Thyroid gland (tissue), 4 donors: Measurements from ENCODE around the gene FAM193A. TPM values are rescaled to one million over a fixed set of nuclear protein-coding genes. Genes with fewer than 3 reads are reported as not detected.
"Not testable (repeated sequence)": the region's sequence is repeated elsewhere in the genome, so short reads cannot be mapped to it uniquely, and the experiment has no call there.

ENCODE experiments used
- DNase-seq, 2 donors: peaks; one replicate each; pipeline ENCODE4 v3.0.0-alpha.2; 2019
- H3K27ac ChIP-seq, 3 donors: fragments of 200-600 bp; sonication (generic); 1 replicate in 2 of 3; 2 replicates in 1 of 3; pipeline ENCODE4 v1.5.1; 2016 to 2019; ENCODE audit warnings: mild to moderate bottlenecking in 1 of 3, moderate library complexity in 1 of 3
- H3K27me3 ChIP-seq: fragments of 200-600 bp; sonication (generic); one replicate; pipeline ENCODE4 v1.5.1; 2019
- H3K36me3 ChIP-seq, 2 donors: fragments of 200-600 bp; sonication (generic); one replicate each; pipeline ENCODE4 v1.5.1; 2016 to 2019
- H3K4me1 ChIP-seq, 2 donors: fragments of 200-600 bp; sonication (generic); one replicate each; pipeline ENCODE4 v1.5.1; 2017 to 2019
- H3K4me3 ChIP-seq, 3 donors: fragments of 200-600 bp; sonication (generic); replicated peaks in 1 of 3; 1 replicate in 2 of 3; 2 replicates in 1 of 3; pipeline ENCODE4 v1.5.1; 2016; ENCODE audit warnings: mild to moderate bottlenecking in 1 of 3
- H3K9me3 ChIP-seq: fragments of 200-600 bp; sonication (generic); one replicate; pipeline ENCODE4 v1.5.1; 2017
- CTCF ChIP-seq, 6 experiments: fragments of 200-600 bp in 3 of 6; fragments of 450-650 bp in 3 of 6; sonication (generic) in 3 of 6; IDR thresholded peaks; one replicate each; pipeline ENCODE4 v1.5.1; 2016 to 2019; ENCODE audit warnings: antibody characterized with exemption in 6 of 6, mild to moderate bottlenecking in 2 of 6, inconsistent platforms in 1 of 6, moderate library complexity in 1 of 6
- POLR2A ChIP-seq, 2 donors: fragments of 450-650 bp; IDR thresholded peaks; one replicate each; pipeline ENCODE4 v1.6.1; 2017; ENCODE audit warnings: antibody characterized with exemption in 2 of 2, mild to moderate bottlenecking in 2 of 2, moderate library complexity in 1 of 2
- WGBS, 2 donors: methylation state at CpG; one replicate each; pipeline ENCODE4 v1.1.5; 2017; 5-methylcytosine and 5-hydroxymethylcytosine counted together
- intact Hi-C: fragments of 100-400 bp; cut with DNase I; formaldehyde crosslinking; loops from one replicate; pipeline ENCODE4 v1.15.1; 2023
- total RNA-seq, 4 donors: library from RNA; depleted of rRNA; stranded (reverse); fragments of >200 nt; gene quantifications; one replicate each; pipeline ENCODE4 v1.2.3, GENCODE V29; 2016

Gene FAM193A
- total RNA-seq, 4 donors from 2014 or later = 22.4 to 36.7 (median 30.3) TPM

- Histone ChIP-seq H3K4me1 (peaks cover 4 to 8% of the 10 kb centered on the region in 2 donors), H3K27me3 (no peaks in the 10 kb centered on the region), H3K9me3 (no peaks in the 10 kb centered on the region), H3K4me3 (no peak overlapping the region), H3K36me3 (no peaks in the 10 kb centered on the region), H3K27ac (no peak overlapping the region)
- intact Hi-C loops = no loop called here
- TF ChIP-seq CTCF (IDR thresholded peaks at IDR 0.05) (no peak), POLR2A (IDR thresholded peaks at IDR 0.05) (no peak)
- WGBS, 2 donors = 81 to 85% methylated on average over 6 to 11 of the region's 11 CpGs
- DNase-seq = no peak
Observed at GRCh38 chr4:2767705-2768074, 231.2 kb downstream of the FAM193A start.

GRCh38 chr4:2768124-2768523 lies 231.7 kb downstream of the FAM193A start:
- WGBS, 2 donors = 90 to 91% methylated on average over 9 of the region's 9 CpGs
- no peak for DNase-seq
- no peak for TF ChIP-seq CTCF (IDR thresholded peaks at IDR 0.05)
- no peak for TF ChIP-seq POLR2A (IDR thresholded peaks at IDR 0.05)
- Histone ChIP-seq H3K4me1 (peaks cover 4 to 8% of the 10 kb centered on the region in 2 donors), H3K9me3 (no peaks in the 10 kb centered on the region), H3K27ac (no peak overlapping the region), H3K27me3 (no peaks in the 10 kb centered on the region), H3K36me3 (no peaks in the 10 kb centered on the region), H3K4me3 (no peak overlapping the region)
- intact Hi-C loops = no loop called here

DNA sequence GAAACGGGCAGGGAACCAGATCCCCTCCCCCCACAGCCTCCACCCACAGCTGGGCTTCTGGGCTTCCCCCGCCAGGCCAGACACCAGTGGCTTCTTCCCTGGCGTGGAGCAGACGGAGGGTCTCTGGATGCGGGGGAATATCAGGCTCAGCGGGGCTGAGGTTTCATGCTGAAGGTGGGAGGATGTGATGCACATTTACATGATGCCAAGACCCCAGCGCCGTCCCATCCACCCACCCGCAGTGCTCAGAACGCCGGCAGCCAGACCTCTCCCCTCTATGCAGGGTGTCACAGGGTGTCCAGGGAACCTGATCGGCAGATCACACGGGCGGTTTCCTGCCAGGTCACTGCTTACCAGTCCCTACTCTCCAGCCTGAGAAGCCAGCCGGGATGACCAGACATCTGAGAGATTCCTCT lies 232.5 kb downstream of the FAM193A start:
- Histone ChIP-seq H3K9me3 (no peaks in the 10 kb centered on the region), H3K27me3 (no peaks in the 10 kb centered on the region), H3K36me3 (no peaks in the 10 kb centered on the region), H3K27ac (no peak overlapping the region), H3K4me1 (peaks cover 4% of the 10 kb centered on the region in 2 donors), H3K4me3 (no peak overlapping the region)
- intact Hi-C loops = no loop called here
- 42 to 51% methylated on average over 10 to 14 of the region's 15 CpGs for WGBS, 2 donors
- no peak for DNase-seq
- no peak for TF ChIP-seq CTCF (IDR thresholded peaks at IDR 0.05)
- TF ChIP-seq POLR2A (IDR thresholded peaks at IDR 0.05) = no peak

GRCh38 chr4:2771264-2771663 lies 234.8 kb downstream of the FAM193A start:
- TF ChIP-seq POLR2A (IDR thresholded peaks at IDR 0.05) = no peak
- no peak for TF ChIP-seq CTCF (IDR thresholded peaks at IDR 0.05)
- Histone ChIP-seq H3K4me3 (no peak overlapping the region), H3K27ac (no peak overlapping the region), H3K4me1 (no peaks in the 10 kb centered on the region), H3K27me3 (no peaks in the 10 kb centered on the region), H3K9me3 (no peaks in the 10 kb centered on the region), H3K36me3 (no peaks in the 10 kb centered on the region)
- no peak for DNase-seq
- intact Hi-C loops = no loop called here
- WGBS, 2 donors = 90 to 98% methylated on average over 3 of the region's 3 CpGs

GRCh38 chr4:2780643-2781042 lies 244.2 kb downstream of the FAM193A start:
- H3K4me3 ChIP-seq, H3K27ac ChIP-seq, intact Hi-C loops, H3K9me3 ChIP-seq, DNase-seq, H3K27me3 ChIP-seq, H3K36me3 ChIP-seq, H3K4me1 ChIP-seq: not testable (repeated sequence)
- WGBS, 2 donors = 94 to 95% methylated on average over 5 of the region's 5 CpGs

GRCh38 chr4:2781911-2782310 lies 245.5 kb downstream of the FAM193A start:
- H3K36me3 ChIP-seq = no peaks in the 10 kb centered on the region
- no peaks in the 10 kb centered on the region for H3K4me1 ChIP-seq
- TF ChIP-seq POLR2A (IDR thresholded peaks at IDR 0.05) (no peak), CTCF (IDR thresholded peaks at IDR 0.05) (no peak)
- no peak overlapping the region for H3K27ac ChIP-seq
- intact Hi-C loops = no loop called here
- no peak overlapping the region for H3K4me3 ChIP-seq
- H3K27me3 ChIP-seq = no peaks in the 10 kb centered on the region
- H3K9me3 ChIP-seq = no peaks in the 10 kb centered on the region
- 89% methylated on average over 10 of the region's 10 CpGs for WGBS, 2 donors
- no peak for DNase-seq
